Fibroblast of lung (primary cell): ENCODE results near the gene ANKRD27.

Experiments used
- CTCF ChIP-seq, 2 donors: IDR thresholded peaks in 1 of 2; conservative IDR thresholded peaks in 1 of 2; 1 replicate in 1 of 2; 2 replicates in 1 of 2; pipeline ENCODE4 v1.5.1; 2011 to 2012; ENCODE audit warnings: low read length in 2 of 2, control low read depth in 1 of 2, inconsistent platforms in 1 of 2, low read depth in 1 of 2, mild to moderate bottlenecking in 1 of 2
- EZH2 ChIP-seq: IDR thresholded peaks from 2 replicates; pipeline ENCODE4 v1.5.1; 2012; ENCODE audit warnings: low read length, control low read depth, mild to moderate bottlenecking; ENCODE audit errors: missing control alignments

- TF ChIP-seq EZH2 = no peak
- no peak for TF ChIP-seq CTCF (conservative IDR thresholded peaks at IDR 0.05 in 1 of 2, IDR thresholded peaks at IDR 0.05 in 1 of 2; ENCODE audit: low read depth in 1 of 2, low read length in 2 of 2)
Measured at GRCh38 chr19:32627714-32628270, 47.2 kb downstream of the ANKRD27 start.
